ENCODE measurements around the gene KCNH1. TPM values are rescaled to one million over a fixed set of nuclear protein-coding genes. Genes with fewer than 3 reads are reported as not detected.

The KCNH1 gene
- total RNA-seq, 1 donor from 2014 or later, result 0.08 TPM

Other genes starting within 250 kb of the KCNH1 start
- gene RCOR3, start 125.2 kb upstream of the KCNH1 start, total RNA-seq, result 22.2 TPM
- gene TRAF5, start 192.7 kb upstream of the KCNH1 start, total RNA-seq, result 0.98 TPM

Data from left lobe of liver (tissue), 1 donor.